DND-41 (cell line): ENCODE measurements around the gene STAG1.

Experiments
- ATAC-seq: fragments of 200-7000 bp; cut with Tn5 transposase; 3 replicates; pipeline ENCODE4 v1.9.1; 2021; ENCODE audit warnings: low read depth; ENCODE audit not compliant: insufficient read depth
- DNase-seq: peaks from one replicate; pipeline ENCODE4 v3.0.0-alpha.2; 2020
- H2AFZ ChIP-seq: 2 replicates; pipeline ENCODE4 v1.6.0; 2012; ENCODE audit warnings: low read depth, low read length
- H3K27ac ChIP-seq: 2 replicates; pipeline ENCODE4 v1.5.1; 2012; ENCODE audit warnings: low read length, inconsistent platforms
- H3K27me3 ChIP-seq: fragments of 200-600 bp; sonication (generic); 2 replicates; pipeline ENCODE4 v1.6.0; 2012; ENCODE audit warnings: low read length, mild to moderate bottlenecking, inconsistent platforms; ENCODE audit not compliant: insufficient read depth, poor library complexity
- H3K36me3 ChIP-seq: 2 replicates; pipeline ENCODE4 v1.5.1; 2012; ENCODE audit warnings: low read length, inconsistent platforms; ENCODE audit not compliant: insufficient read depth
- H3K4me1 ChIP-seq: 2 replicates; pipeline ENCODE4 v1.5.1; 2012; ENCODE audit warnings: mild to moderate bottlenecking, low read length; ENCODE audit not compliant: insufficient read depth
- H3K4me2 ChIP-seq: 2 replicates; pipeline ENCODE4 v1.6.0; 2012; ENCODE audit warnings: mild to moderate bottlenecking, moderate library complexity, low read length, inconsistent platforms; ENCODE audit not compliant: insufficient read depth
- H3K4me3 ChIP-seq, 2 experiments: fragments of 200-600 bp in 1 of 2; shearing (Covaris generic) in 1 of 2; 2 replicates each; pipeline ENCODE4 v1.5.1; 2012 to 2016; ENCODE audit warnings: inconsistent platforms in 2 of 2, low read length in 2 of 2, mild to moderate bottlenecking in 2 of 2, low read depth in 1 of 2, moderate library complexity in 1 of 2
- H3K79me2 ChIP-seq: 2 replicates; pipeline ENCODE4 v1.6.0; 2012; ENCODE audit warnings: low read length, inconsistent platforms; ENCODE audit not compliant: insufficient read depth
- H3K9ac ChIP-seq: 2 replicates; pipeline ENCODE4 v1.6.0; 2012; ENCODE audit warnings: low read depth, mild to moderate bottlenecking, inconsistent platforms, low read length, moderate library complexity
- H3K9me3 ChIP-seq: 2 replicates; pipeline ENCODE4 v1.5.1; 2012; ENCODE audit warnings: low read length, moderate library complexity, mild to moderate bottlenecking, inconsistent platforms; ENCODE audit not compliant: insufficient read depth, severe bottlenecking
- H4K20me1 ChIP-seq: 2 replicates; pipeline ENCODE4 v1.6.0; 2012; ENCODE audit warnings: low read length; ENCODE audit not compliant: insufficient read depth
- CTCF ChIP-seq: IDR thresholded peaks from 2 replicates; pipeline ENCODE4 v1.5.1; 2012; ENCODE audit warnings: borderline replicate concordance, low read length, moderate library complexity, mild to moderate bottlenecking; ENCODE audit not compliant: poor library complexity, severe bottlenecking; ENCODE audit errors: extremely low read depth
- EZH2 ChIP-seq: IDR thresholded peaks from 3 replicates; pipeline ENCODE4 v1.6.1; 2012; ENCODE audit warnings: borderline replicate concordance, low read depth, mild to moderate bottlenecking, moderate library complexity, low read length, inconsistent platforms; ENCODE audit not compliant: severe bottlenecking

Gene STAG1

GRCh38 chr3:136730595-136731273 lies 21.4 kb downstream of the STAG1 start:
- ATAC-seq, result peak; percentile 21; the same call in 1 of the 3 replicates
- no peak overlapping the region for H3K4me2 ChIP-seq

GRCh38 chr3:136728918-136729317 lies 23.3 kb downstream of the STAG1 start:
- peaks cover 76% of the 10 kb centered on the region; the same call in 1 of the 2 replicates for H4K20me1 ChIP-seq
- no peaks in the 10 kb centered on the region for H3K4me1 ChIP-seq
- H3K27me3 ChIP-seq, result no peaks in the 10 kb centered on the region
- TF ChIP-seq CTCF (no peak), EZH2 (no peak)
- H3K9ac ChIP-seq, result no peak overlapping the region
- H3K4me2 ChIP-seq, result no peak overlapping the region
- H3K36me3 ChIP-seq, result no peaks in the 10 kb centered on the region
- H3K4me3 ChIP-seq, result no peak overlapping the region
- no peak for ATAC-seq
- no peak overlapping the region for H3K27ac ChIP-seq
- peaks cover 99% of the 10 kb centered on the region for H3K79me2 ChIP-seq
- no peak for DNase-seq
- no peaks in the 10 kb centered on the region for H3K9me3 ChIP-seq
- no peak overlapping the region for H2AFZ ChIP-seq

More at GRCh38 chr3:136730595-136731273, 21.4 kb downstream of the STAG1 start:
- no peaks in the 10 kb centered on the region; the same call in 1 of the 2 replicates for H3K4me1 ChIP-seq
- peaks cover 79% of the 10 kb centered on the region; the same call in 1 of the 2 replicates for H4K20me1 ChIP-seq
- no peak overlapping the region for H3K4me3 ChIP-seq
- no peak for DNase-seq
- H3K27me3 ChIP-seq, result no peaks in the 10 kb centered on the region
- peaks cover 100% of the 10 kb centered on the region for H3K79me2 ChIP-seq
- H3K9ac ChIP-seq, result no peak overlapping the region
- no peak overlapping the region for H3K27ac ChIP-seq
- peaks cover 4% of the 10 kb centered on the region; the same call in 1 of the 2 replicates for H3K36me3 ChIP-seq
- TF ChIP-seq EZH2 (no peak), CTCF (no peak)
- no peaks in the 10 kb centered on the region for H3K9me3 ChIP-seq
- no peak overlapping the region for H2AFZ ChIP-seq

- Histone ChIP-seq H3K79me2 (peaks cover 97% of the 10 kb centered on the region), H3K4me1 (no peaks in the 10 kb centered on the region), H3K4me2 (no peak overlapping the region), H2AFZ (no peak overlapping the region), H4K20me1 (peaks cover 72% of the 10 kb centered on the region; the same call in 1 of the 2 replicates), H3K36me3 (no peaks in the 10 kb centered on the region), H3K9me3 (no peaks in the 10 kb centered on the region), H3K4me3 (no peak overlapping the region), H3K27me3 (no peaks in the 10 kb centered on the region), H3K9ac (no peak overlapping the region), H3K27ac (no peak overlapping the region)
- no peak for DNase-seq
- ATAC-seq, result peak; percentile 31; the same call in 1 of the 3 replicates
- TF ChIP-seq CTCF (no peak), EZH2 (no peak)
Observed at GRCh38 chr3:136728473-136728872, 23.7 kb downstream of the STAG1 start.
